A549 (cell line): ENCODE measurements around the gene ALDH3A2.

ENCODE experiments used
- CHD2 ChIP-seq: fragments of 150-350 bp; IDR thresholded peaks from 2 replicates; pipeline ENCODE4 v1.6.1; 2014; ENCODE audit warnings: low read length; ENCODE audit not compliant: partially characterized antibody
- EP300 ChIP-seq, 2 experiments: fragments of >200 bp; sonication (Bioruptor Twin); formaldehyde crosslinking; IDR thresholded peaks; 2 replicates in 1 of 2; 3 replicates in 1 of 2; pipeline ENCODE4 v1.6.1; 2016 to 2017
- JUN ChIP-seq, 2 experiments: fragments of >200 bp; sonication (Bioruptor Twin); formaldehyde crosslinking; IDR thresholded peaks; 2 replicates in 1 of 2; 3 replicates in 1 of 2; pipeline ENCODE4 v1.6.1; 2016 to 2017
- MYC ChIP-seq: IDR thresholded peaks from 2 replicates; pipeline ENCODE4 v1.6.1; 2012; ENCODE audit warnings: mild to moderate bottlenecking, inconsistent platforms, low read length, improper control_type of control experiment, borderline replicate concordance
- POLR2A ChIP-seq: IDR thresholded peaks from 2 replicates; pipeline ENCODE4 v1.6.1; 2012; ENCODE audit warnings: mild to moderate bottlenecking, low read length
- ZC3H11A ChIP-seq: fragments of 450-650 bp; IDR thresholded peaks from 2 replicates; pipeline ENCODE4 v1.6.1; 2014; ENCODE audit warnings: antibody characterized with exemption, mild to moderate bottlenecking
- TF ChIP-seq, protein P1 (sequence below): fragments of >200 bp; sonication (Bioruptor Twin); formaldehyde crosslinking; IDR thresholded peaks from 3 replicates; pipeline ENCODE4 v1.5.1; 2016
- TF ChIP-seq, protein P2 (sequence below): fragments of 200-600 bp; sonication (generic); IDR thresholded peaks from 2 replicates; pipeline ENCODE4 v1.6.1; 2016; ENCODE audit warnings: antibody characterized with exemption, mild to moderate bottlenecking, moderate library complexity
- TF ChIP-seq, protein P3 (sequence below): fragments of 250-450 bp; sonication (Bioruptor Pico); IDR thresholded peaks from 2 replicates; pipeline ENCODE4 v1.5.0; 2021; ENCODE audit warnings: mild to moderate bottlenecking, moderate library complexity, borderline replicate concordance
- TF ChIP-seq, protein P4 (sequence below): IDR thresholded peaks from 2 replicates; pipeline ENCODE4 v1.6.1; 2012

DNA sequence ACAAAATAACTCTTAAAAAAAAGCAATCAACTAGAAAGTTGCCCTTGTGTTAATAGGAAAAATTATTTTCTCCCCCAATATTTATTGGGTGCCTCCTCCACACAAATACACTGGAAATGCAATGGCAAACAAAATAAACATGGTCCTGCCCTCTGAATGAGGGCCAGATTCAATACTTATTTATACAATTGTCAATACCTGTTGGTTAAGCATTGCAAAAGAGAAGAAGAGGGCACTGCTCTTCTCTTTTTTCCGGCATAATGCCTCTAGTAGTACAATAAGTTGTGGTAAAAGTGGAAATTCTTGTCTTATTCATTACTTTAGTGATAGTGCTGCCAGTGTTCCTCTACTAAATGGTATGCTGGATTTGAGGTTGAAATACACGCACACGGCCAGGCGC, 22.5 kb upstream of the ALDH3A2 start:
- TF ChIP-seq, protein P1, sequence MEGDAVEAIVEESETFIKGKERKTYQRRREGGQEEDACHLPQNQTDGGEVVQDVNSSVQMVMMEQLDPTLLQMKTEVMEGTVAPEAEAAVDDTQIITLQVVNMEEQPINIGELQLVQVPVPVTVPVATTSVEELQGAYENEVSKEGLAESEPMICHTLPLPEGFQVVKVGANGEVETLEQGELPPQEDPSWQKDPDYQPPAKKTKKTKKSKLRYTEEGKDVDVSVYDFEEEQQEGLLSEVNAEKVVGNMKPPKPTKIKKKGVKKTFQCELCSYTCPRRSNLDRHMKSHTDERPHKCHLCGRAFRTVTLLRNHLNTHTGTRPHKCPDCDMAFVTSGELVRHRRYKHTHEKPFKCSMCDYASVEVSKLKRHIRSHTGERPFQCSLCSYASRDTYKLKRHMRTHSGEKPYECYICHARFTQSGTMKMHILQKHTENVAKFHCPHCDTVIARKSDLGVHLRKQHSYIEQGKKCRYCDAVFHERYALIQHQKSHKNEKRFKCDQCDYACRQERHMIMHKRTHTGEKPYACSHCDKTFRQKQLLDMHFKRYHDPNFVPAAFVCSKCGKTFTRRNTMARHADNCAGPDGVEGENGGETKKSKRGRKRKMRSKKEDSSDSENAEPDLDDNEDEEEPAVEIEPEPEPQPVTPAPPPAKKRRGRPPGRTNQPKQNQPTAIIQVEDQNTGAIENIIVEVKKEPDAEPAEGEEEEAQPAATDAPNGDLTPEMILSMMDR = no peak
- TF ChIP-seq, protein P2, sequence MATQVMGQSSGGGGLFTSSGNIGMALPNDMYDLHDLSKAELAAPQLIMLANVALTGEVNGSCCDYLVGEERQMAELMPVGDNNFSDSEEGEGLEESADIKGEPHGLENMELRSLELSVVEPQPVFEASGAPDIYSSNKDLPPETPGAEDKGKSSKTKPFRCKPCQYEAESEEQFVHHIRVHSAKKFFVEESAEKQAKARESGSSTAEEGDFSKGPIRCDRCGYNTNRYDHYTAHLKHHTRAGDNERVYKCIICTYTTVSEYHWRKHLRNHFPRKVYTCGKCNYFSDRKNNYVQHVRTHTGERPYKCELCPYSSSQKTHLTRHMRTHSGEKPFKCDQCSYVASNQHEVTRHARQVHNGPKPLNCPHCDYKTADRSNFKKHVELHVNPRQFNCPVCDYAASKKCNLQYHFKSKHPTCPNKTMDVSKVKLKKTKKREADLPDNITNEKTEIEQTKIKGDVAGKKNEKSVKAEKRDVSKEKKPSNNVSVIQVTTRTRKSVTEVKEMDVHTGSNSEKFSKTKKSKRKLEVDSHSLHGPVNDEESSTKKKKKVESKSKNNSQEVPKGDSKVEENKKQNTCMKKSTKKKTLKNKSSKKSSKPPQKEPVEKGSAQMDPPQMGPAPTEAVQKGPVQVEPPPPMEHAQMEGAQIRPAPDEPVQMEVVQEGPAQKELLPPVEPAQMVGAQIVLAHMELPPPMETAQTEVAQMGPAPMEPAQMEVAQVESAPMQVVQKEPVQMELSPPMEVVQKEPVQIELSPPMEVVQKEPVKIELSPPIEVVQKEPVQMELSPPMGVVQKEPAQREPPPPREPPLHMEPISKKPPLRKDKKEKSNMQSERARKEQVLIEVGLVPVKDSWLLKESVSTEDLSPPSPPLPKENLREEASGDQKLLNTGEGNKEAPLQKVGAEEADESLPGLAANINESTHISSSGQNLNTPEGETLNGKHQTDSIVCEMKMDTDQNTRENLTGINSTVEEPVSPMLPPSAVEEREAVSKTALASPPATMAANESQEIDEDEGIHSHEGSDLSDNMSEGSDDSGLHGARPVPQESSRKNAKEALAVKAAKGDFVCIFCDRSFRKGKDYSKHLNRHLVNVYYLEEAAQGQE = no peak
- TF ChIP-seq EP300 (IDR thresholded peaks at IDR 0.05) (no peak), POLR2A (no peak), CHD2 (no peak), MYC (no peak), ZC3H11A (no peak), JUN (IDR thresholded peaks at IDR 0.05) (no peak)
- TF ChIP-seq, protein P3, sequence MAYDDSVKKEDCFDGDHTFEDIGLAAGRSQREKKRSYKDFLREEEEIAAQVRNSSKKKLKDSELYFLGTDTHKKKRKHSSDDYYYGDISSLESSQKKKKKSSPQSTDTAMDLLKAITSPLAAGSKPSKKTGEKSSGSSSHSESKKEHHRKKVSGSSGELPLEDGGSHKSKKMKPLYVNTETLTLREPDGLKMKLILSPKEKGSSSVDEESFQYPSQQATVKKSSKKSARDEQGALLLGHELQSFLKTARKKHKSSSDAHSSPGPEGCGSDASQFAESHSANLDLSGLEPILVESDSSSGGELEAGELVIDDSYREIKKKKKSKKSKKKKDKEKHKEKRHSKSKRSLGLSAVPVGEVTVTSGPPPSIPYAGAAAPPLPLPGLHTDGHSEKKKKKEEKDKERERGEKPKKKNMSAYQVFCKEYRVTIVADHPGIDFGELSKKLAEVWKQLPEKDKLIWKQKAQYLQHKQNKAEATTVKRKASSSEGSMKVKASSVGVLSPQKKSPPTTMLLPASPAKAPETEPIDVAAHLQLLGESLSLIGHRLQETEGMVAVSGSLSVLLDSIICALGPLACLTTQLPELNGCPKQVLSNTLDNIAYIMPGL (CRISPR knock-in tag) = no peak
- TF ChIP-seq, protein P4, sequence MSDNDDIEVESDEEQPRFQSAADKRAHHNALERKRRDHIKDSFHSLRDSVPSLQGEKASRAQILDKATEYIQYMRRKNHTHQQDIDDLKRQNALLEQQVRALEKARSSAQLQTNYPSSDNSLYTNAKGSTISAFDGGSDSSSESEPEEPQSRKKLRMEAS = no peak
